GM19372 (cell line): ENCODE measurements around the gene BNIP5.

Source experiments
- ATAC-seq: cut with Tn5 transposase; IDR thresholded peaks from one replicate; pipeline ENCODE4 v1.9.1; 2021; ENCODE audit warnings: mild to moderate bottlenecking, low read depth, moderate library complexity; ENCODE audit not compliant: unreplicated experiment

BNIP5 gene

DNA sequence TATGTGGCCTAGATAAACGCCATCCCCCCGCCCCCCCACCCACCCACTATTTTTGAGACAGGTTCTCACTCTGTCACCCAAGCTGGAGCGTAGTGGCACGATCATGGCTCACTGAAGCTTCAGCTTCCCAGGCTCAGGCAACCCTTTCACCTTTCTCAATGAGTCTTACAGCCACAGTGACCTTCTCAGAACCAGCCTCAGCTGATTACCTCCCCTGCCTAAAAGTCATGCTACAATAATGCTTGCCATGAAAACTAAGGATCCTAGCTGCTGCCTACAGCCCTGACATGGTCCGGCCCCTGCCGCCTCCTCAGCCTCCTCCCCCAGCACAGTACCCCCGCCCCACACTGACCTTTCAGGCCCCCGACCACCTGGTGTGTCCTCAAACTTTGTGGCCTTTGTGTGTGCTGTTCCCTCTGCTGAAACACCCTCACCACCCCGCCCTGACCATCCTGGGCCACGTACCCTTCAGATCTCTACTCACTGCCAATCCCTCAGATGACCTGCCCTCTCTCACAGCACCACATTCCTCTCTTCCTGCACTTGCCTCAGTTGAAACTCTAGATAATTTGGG, 35.5 kb downstream of the BNIP5 start:
- ATAC-seq, result no peak

DNA sequence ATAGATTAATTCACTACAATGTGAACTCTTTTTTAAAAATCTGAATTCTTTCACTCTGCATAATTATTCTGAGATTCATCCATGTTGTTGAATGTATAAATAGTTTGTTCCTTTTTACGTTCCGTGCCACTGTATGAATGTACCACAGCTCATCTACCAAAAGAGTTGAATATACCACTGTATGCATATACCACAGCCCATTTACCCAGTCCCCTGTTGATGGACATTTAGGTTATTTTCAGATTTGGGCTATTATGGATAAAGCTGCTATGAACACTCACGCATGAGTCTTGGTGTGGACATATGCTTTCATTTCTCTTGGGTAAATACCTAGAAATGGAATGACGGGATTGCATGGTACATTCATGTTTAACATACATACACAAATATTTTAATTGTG, 38.7 kb downstream of the BNIP5 start:
- ATAC-seq, result no peak

DNA sequence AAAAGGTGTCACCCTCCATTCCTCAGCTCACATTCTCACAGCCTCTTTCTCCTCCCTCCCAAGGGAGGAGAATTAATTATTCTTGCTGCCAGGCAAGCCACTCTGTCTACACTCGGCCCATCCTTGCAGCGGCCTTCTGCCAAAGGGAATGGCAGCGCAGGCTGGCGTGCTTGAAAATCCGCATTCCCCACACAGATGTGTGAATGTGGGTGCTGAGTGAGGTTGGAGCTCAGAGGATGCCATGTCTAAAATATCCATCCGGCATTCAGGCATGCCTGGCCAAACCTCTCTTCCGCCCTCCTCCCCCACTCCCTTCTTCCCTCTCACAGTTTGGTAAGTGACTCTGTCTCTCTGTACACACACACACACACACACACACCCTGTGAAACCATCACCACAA, 39.2 kb downstream of the BNIP5 start:
- no peak for ATAC-seq

DNA sequence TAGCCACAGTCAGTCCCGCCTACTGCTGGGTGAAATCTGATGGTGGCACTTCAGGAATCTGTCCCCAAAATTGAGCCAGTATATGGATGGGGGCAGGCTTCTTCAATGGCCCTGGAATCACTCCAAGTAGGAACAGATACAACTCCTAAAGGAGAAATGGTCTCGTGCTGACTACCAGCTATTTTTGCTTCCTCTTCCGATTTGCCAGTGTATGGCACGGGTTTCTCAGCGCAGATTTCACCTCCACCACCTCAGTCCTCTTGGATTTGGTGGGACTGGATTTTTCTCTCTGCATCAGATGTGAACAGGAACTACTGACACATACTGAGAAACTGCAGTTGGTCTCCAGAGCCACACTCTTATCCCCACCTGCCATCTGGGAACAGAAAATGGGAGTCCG, 39.6 kb downstream of the BNIP5 start:
- ATAC-seq, result no peak

DNA sequence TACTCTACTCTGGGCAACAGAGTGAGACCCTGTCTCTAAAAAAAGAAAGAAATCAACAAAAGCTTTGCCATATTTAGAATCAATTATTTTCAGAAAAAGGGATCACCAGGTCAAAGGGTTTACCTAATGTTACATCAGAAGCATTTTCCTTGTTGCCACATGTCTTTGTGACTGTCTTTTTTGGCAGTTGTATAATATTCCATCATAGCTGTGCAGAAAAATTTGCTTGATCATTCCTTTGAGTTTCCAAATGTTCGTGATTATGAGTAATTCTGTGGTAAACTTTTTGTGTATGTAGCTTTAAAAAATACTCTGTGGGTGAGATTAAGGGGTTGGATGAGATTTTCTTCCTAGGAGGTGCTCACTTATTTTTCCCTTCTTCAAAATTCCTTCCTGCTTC, 40.4 kb downstream of the BNIP5 start:
- no peak for ATAC-seq

DNA sequence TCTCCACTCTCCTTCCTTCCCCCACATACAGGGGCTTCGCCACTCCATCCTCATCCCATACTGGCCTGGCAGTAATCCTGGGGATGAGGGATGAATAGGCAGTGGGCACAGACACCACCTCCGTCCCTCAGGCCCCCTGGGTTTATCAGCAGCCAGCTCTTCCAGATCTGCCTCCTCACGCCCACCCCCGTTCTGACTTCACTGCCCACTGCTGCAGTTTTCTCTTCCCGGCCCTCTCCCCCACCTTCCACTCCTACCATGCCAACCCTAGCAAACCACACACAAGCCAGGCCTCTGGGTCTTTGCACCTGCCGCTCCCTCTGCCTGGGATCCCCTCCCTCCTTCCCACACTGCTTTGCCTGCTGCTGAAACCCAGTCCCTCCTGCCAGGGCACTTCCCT, 44.5 kb downstream of the BNIP5 start:
- ATAC-seq, result no peak

DNA sequence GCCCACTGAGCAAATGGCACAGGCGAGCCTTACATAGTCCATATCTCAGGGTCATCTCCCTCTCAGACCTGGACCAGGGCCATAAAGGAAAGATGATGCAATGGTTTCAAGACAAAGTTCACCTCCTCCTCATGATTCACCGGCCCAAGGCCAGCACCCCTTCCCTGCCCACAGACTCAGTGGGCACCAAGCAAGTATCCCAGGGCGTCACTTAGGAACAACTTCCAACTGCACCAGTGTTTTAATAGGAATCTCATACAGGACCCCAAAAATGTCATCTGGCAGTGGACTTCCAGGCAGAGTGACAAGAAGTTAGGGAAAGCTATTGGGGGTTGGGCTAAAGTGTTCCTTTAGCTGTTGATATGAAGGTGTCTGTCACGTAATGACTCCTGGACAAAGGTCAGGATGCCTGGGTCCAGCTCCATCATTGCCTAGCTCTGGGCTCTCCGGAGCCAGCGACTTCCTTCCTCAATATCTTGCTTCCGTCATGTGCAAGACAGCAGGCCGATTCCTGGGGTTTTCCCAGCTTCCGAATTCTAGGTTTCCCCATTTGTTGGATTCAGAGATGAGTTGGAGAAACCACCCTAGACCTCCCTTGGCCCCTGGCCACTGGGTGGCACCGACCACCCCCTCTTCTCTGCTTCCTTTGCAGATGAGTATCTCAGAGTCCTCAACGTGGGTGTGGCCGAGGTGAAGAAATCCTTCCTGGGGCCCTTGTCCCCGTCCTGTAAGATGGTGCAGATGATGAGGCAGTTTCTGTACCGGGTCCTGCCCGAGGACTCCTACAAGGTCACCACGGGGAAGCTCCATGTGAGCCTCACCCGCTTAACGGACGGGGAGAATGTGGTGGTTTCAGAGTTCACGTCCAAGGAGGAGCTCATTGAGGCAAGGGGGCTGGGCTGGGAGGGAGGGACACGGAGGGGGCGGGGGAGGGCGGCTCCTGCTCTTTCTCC, 45.7 kb downstream of the BNIP5 start:
- ATAC-seq, result no peak

DNA sequence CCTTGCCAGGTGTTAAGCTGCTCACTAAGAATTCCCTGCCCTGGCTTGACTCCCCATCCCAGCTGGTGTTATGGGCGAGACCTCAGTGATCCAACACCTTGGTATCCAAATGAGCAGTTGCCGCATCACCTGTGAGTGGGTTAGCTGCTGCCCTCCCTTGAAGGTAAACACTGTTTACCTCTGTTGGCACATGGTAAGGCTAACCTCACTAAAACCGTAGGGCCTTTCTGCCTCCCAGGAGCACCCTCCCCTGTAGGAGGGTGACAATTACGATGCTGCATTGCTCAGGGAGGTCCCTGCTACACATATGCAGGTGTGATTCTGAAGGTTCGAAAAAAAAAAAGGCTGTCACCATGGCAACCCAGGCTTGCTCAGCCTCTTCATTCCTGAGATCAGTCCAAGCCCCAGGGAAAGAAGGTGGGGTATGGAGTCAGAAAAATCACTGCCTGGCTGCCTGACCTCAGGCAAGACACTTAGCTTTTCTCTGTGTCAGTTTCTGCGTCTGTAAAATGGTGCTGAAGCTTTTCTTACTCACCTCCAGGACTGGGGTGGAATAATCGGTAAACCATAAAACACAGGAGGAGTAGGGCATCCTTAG, 47.3 kb downstream of the BNIP5 start:
- ATAC-seq, result no peak

DNA sequence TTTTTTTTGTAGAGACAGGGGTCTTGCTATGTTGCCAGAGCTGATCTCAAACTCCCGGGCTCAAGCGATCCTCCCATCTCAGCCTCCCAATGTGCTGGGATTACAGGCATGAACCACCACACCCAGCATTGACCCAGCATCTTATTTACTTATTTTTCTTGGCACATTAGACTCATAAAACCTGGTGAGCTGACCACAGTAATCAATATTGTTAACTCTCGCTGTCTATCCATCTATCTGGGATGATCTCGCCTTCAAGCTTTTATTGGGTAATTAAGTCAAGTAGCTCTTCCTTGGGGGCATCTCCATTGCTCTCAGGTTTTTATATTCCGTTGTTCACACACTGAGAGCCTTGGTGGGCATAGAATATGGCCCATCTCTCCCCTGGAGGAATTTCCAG, 49.8 kb downstream of the BNIP5 start:
- no peak for ATAC-seq

DNA sequence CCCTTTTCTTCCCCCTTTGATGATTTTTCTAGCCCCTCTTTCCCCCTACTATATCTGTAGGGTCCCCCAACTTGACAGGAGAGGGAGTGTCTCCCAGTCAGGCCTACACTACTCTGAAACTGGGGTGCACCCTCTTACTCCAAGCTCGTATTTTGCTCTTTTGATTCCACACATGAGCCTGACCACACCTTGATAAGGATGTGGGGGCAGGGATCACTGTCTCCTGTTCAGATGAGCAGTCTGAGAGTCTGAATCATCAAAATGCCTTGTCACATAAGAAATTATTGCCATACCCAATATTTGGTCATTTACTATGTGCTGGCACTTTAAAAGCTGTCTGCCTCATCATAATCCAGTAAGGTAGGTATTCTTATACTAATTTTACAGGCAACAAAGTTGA, 50.9 kb downstream of the BNIP5 start:
- no peak for ATAC-seq

DNA sequence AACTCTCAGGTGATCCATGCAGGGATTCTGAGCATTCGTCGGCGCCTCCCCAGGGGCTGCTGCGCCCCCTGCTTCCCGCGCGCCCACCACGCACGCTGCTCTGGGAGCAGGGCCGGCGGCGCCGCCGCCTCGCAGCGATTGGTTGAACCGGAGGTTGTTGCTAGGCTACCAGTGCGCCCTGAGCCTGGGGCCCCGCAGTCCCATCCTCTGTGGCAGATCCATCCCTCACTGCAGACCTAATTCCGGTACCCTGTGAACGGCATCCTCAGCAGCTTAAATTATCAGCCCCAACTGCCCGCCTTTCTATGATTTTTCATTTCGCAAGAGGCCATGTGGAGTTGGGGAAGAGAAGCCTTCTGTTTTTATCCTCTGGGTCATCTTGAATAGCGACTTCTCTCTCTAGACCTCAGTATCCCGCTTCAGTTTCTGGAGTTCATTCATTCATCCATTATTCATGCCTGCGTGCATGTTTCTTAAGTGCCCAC, 51.5 kb downstream of the BNIP5 start:
- no peak for ATAC-seq

DNA sequence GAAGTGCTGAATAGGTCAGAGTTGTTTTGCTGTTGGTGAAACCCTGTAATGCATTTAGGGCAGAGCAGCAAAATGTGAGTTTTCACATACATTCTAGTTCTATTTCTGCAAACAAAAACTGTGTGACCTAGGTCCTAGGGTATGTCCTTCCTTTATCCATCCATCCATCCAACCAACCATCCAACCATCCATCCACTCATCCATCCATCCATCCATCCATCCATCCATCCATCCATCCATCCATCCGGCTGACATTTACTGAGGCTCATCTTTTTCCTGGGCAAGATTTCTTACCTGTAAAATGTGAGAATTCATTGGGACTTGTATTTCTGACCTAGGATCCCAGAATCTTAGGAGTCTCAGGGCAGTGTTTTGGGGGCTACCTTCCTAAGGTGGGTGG, 52.3 kb downstream of the BNIP5 start:
- no peak for ATAC-seq

DNA sequence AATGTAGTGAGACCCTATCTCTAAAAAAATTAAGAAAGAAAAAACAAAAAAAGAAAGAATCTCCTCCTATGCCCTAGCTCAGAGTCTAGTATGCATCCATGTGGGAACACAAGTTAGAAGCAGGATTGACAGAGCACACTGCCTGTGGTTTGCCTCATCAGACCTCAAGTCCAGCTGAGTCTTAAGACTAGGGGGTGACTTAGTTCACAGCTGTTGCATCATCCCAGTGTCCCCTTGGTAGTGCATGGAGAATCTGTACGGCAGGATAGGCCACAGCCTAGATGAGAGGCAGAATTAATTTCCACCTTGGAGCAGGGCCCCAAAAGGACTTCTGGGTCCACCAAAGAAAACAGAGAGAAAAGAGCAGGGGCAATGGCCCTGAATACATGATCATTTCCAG, 53.1 kb downstream of the BNIP5 start:
- ATAC-seq, result no peak

DNA sequence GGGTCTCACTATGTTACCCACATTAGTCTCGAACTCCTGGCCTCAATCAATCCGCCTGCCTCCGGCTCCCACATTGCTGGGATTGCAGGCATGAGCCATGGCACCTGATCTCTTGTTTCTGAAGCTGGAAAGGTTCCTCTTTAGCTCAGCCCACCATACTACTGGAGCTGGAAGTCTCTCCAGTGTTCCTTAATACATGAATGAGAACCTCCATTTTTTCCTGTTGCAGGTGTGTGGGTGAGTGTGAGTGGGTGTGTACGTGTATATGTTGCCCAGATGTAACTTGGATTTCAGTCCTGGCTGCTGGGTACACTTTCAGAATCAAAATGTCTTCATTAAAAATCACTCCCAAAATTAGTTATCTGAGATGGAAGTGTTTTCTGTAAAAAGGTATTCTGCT, 55.7 kb downstream of the BNIP5 start:
- ATAC-seq, result no peak

DNA sequence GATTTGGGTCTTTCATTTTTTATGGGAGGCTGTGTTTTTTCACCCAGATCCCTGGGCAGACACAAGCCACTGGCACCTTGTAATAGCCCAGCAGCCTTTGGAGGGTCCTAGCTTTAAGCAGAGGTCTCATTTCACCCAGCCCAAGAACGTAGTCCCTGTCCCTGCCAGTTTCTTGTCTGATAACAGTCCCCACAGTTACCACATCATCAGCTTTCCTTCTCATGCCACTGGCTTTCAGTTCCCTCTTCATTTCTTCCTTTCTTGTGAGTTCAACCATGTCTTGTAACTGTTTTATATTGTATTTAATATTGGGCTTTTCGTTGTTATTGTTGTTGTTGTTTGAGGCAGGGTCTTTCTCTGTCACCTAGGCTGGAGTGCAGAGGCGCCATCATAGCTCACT, 56.2 kb downstream of the BNIP5 start:
- no peak for ATAC-seq

DNA sequence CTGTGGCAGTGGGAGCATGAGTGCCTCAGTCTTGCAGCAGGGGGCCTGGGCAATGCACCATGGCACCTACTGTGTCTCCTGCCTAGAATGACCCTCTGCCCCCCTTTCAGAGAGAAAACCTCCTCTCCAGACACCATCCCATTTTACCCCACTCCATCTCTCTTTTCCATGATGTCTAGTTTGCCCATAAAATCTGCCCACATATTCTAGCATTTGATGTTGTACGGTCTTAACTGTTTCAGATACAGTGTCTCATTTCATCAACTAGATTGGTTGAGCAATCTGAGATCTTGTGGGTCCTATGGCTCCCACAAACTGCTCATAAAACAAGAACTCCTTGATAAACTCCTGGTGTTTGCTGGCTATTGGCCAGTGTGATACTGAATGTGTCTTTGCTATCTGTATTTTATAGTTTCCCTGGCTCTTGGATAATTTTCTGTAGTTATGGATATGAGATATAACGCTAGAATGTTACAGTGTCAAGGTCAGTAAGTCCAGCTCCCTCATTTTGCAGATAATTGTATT, 58.7 kb downstream of the BNIP5 start:
- no peak for ATAC-seq

DNA sequence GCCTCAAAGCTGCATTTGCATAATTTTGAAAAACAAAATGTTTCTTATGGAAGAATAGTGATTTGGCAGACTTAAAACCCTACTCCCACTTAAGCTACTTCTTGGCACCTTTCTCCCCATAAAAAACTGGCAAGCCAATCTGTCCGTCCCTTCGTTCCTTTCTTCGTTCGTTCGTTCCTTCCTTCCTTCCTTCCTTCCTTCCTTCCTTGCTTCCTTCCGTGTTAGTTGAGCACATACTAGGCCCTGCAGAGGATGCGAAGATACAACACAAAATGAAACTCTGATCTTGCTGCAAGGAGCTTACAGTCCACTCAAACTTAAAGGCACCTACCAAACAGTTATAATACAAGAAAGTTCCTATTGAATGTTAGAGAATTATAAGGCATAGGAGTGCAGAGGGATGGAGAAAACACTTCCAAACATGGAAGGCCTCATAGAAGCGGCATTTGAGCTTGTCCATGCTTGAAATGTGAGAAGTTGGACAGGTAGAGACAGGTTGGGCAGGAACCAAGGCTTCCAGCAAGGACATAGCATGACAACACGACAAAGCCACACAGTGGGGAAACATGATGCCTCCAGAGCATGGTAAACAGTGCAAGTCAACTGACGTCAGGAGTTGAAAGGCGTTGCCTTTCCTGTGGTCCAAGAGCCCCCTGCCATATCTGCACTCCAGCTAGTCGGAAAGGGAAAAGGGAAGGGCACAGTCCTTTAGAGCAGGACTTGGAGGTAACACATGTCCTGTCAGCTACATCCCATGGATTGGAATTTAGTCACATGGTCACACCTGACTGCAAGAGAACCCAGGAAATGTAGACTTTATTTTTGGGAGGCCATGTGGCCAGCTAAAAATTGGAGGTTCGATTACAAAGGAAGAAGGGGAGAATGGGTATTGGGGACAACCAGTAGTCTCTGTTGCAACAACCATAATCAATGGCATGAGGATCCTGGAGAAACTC, 59.8 kb downstream of the BNIP5 start:
- ATAC-seq, result no peak

DNA sequence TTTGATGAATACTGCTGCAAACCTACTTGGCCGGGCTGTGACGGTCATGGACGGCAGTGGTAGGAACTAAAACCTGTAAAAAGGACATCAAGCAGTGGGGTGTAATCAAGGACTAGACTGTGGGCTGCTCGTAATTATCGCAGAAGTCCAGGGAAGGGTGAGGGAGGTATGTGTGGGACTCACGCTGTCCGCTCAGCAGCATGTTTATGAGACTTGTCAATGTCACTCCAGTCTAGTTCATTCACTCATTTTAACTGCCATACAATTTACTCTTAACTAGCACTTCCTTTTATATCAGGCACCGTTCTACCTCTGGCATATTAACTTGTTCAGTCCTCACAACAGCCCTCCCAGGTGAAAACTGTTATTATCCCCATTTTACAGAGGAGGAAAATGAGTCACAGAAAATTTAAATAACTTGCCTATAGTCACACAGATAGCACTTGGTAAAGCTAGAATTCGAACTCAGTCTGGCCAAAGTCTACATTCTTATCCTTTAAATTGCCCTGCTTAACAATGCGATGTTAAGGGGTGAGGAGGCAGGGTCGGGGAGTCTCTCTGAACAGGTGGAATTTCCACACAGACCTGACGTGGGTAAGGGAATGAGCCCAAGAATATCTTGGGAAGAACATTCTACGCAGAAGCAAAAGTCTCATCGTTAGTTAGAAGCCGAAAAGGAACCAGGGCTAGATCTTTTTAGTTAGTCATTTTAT, 62.7 kb downstream of the BNIP5 start:
- no peak for ATAC-seq

DNA sequence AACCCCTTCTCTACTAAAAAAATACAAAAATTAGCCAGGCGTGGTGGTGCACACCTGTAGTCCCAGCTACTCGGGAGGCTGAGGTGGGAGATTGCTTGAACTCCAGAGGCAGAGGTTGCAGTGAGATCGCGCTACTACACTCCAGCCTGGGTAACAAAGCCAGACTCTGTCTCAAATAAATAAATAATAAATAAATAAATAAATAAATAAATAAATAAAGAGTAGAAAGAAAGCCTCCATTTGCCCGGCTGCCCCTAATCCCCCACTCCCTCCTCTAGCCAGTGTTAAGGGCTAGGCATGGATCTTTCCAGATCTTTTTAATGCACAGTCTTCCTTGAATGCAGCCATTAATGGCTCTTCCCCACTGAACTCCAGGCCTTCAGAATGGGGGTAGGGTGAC, 63.6 kb downstream of the BNIP5 start:
- ATAC-seq, result no peak

DNA sequence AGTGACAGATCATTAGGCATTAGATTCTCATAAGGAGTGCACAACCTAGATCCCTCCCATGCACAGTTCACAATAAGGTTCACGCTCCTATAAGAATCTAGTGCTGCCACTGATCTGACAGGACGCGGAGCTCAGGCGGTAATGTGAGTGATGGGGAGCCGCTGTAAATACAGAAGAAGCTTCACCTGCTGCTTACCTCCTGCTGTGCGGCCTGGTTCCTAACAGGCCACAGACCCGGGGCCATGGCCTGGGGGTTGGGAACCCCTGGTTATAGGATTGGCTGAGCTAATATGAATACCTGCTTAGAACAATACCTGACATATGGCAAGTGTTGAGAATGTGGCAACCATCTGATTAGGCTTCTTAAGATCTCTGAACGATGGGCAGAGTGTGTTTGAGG, 64.5 kb downstream of the BNIP5 start:
- ATAC-seq, result no peak
